ENCODE results near the gene ZNF805. TPM values are rescaled to one million over a fixed set of nuclear protein-coding genes. Genes with fewer than 3 reads are reported as not detected.
A peak's percentile ranks its signal among the peaks of the same experiment; 100 is the strongest.

The ZNF805 gene
- total and polyA plus RNA-seq, 2 donors (not counting 3 experiments of a cell fraction or from before 2014, with no cell fraction given) = 1.6 to 8.6 TPM

DNA sequence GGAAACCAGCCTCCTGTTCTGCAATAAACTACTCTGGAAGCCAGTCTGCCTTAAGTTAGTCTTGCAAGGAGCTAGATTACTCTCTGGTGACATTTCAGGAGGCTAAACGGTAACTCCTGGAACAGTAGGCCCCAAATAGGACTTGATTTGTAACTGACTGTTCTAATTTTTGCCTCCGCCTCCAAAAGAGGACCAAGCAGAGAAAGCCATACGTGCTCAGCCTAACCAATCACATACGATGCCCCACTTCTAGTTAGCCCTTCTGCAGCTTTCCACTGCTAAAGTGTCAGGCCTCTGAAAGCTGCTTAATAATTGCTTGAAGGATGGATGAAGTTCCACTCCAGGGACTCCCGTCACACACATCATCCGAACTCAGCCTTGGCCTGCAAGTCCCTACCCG is 744 bp downstream of the ZNF805 start:
- H3K9ac ChIP-seq (replicated peaks; ENCODE audit: extremely low read depth, insufficient read depth, low read length) = peak overlapping the region; percentile 87
- H3K9me3 ChIP-seq (replicated peaks; ENCODE audit: control insufficient read depth, insufficient read depth, low read length) = no peaks in the 10 kb centered on the region
- no peaks in the 10 kb centered on the region for H3K9me1 ChIP-seq (replicated peaks; ENCODE audit: control insufficient read depth, extremely low read depth, insufficient read depth, low read length)
- TF ChIP-seq MYC (IDR thresholded peaks at IDR 0.05; ENCODE audit: low read depth, low read length) (no peak), POLR2A (IDR thresholded peaks at IDR 0.05; ENCODE audit: low read depth, low read length) (no peak), POLR2AphosphoS5 (IDR thresholded peaks at IDR 0.05; ENCODE audit: insufficient read depth, low read depth, low read length) (no peak), GATA2 (IDR thresholded peaks at IDR 0.05; ENCODE audit: insufficient read depth, insufficient read length, low read depth, low read length) (no peak), EZH2 (IDR thresholded peaks at IDR 0.05; ENCODE audit: borderline replicate concordance, low read depth, low read length, severe bottlenecking) (no peak)
- TF ChIP-seq, protein P1, sequence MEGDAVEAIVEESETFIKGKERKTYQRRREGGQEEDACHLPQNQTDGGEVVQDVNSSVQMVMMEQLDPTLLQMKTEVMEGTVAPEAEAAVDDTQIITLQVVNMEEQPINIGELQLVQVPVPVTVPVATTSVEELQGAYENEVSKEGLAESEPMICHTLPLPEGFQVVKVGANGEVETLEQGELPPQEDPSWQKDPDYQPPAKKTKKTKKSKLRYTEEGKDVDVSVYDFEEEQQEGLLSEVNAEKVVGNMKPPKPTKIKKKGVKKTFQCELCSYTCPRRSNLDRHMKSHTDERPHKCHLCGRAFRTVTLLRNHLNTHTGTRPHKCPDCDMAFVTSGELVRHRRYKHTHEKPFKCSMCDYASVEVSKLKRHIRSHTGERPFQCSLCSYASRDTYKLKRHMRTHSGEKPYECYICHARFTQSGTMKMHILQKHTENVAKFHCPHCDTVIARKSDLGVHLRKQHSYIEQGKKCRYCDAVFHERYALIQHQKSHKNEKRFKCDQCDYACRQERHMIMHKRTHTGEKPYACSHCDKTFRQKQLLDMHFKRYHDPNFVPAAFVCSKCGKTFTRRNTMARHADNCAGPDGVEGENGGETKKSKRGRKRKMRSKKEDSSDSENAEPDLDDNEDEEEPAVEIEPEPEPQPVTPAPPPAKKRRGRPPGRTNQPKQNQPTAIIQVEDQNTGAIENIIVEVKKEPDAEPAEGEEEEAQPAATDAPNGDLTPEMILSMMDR (IDR thresholded peaks at IDR 0.05; ENCODE audit: extremely low read depth in 1 of 2, insufficient read depth in 1 of 2, low read depth in 1 of 2, low read length in 2 of 2) = no peak
- TF ChIP-seq, protein P2, sequence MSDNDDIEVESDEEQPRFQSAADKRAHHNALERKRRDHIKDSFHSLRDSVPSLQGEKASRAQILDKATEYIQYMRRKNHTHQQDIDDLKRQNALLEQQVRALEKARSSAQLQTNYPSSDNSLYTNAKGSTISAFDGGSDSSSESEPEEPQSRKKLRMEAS (IDR thresholded peaks at IDR 0.05; ENCODE audit: insufficient read depth, insufficient read length) = no peak
- no peaks in the 10 kb centered on the region for H3K27me3 ChIP-seq (ENCODE audit: control insufficient read depth in 2 of 2, insufficient read depth in 2 of 2, low read length in 2 of 2)
- no peaks in the 10 kb centered on the region for H4K20me1 ChIP-seq (replicated peaks; ENCODE audit: control insufficient read depth, extremely low read depth, insufficient read depth, low read length)
- H3K4me2 ChIP-seq (ENCODE audit: insufficient read depth, low read length) = peak overlapping the region; percentile 95
- dilution Hi-C loops (cut with MboI; ENCODE audit: extremely low pct_ligation_motif_present, low sequenced_read_pairs) (no loop called here), intact Hi-C loops (cut with micrococcal nuclease) (loop anchor here (5.0 kb wide), 1 partner anchor 111 kb away; the partner anchor contains the start of gene ZNF304)
- FAIRE-seq = peak; percentile 35
- peaks cover 0 to 14% of the 10 kb centered on the region in 2 experiments for H3K36me3 ChIP-seq (ENCODE audit: control insufficient read depth in 2 of 2, extremely low read depth in 1 of 2, insufficient read depth in 2 of 2, low read length in 2 of 2)
- ChIA-PET POLR2A (no interaction called here), CTCF (no interaction called here)
- BruUV-seq (replicated peaks) = no TSS peak
- peak overlapping the region; percentile 93 to 99 (median 96) for H3K4me3 ChIP-seq (replicated peaks in 1 of 3; ENCODE audit: insufficient read depth in 1 of 3, low read depth in 1 of 3, low read length in 3 of 3)
- DNase-seq (ENCODE audit: low read depth, low spot score) = peak; percentile 32
- H3K27ac ChIP-seq (ENCODE audit: insufficient read depth, low read depth, low read length) = peak overlapping the region; percentile 66
- H3K79me2 ChIP-seq (ENCODE audit: control insufficient read depth, insufficient read depth, low read length) = peaks cover 30% of the 10 kb centered on the region
- peak overlapping the region; percentile 96 for H2AFZ ChIP-seq (ENCODE audit: low read depth, low read length)
- peaks cover 6% of the 10 kb centered on the region for H3K4me1 ChIP-seq (ENCODE audit: control insufficient read depth, extremely low read depth, insufficient read depth, low read length)

All from endothelial cell of umbilical vein (primary cell).